Panc1 (cell line): ENCODE measurements around the gene APLP2. TPM values are rescaled to one million over a fixed set of nuclear protein-coding genes. Genes with fewer than 3 reads are reported as not detected.

Experiments used
- ATAC-seq: fragments of 200-7000 bp; cut with Tn5 transposase; 2 replicates; pipeline ENCODE4 v1.9.1; 2020; ENCODE audit warnings: mild to moderate bottlenecking, moderate library complexity
- BruUV-seq: library from RNA; stranded (reverse); fragments of 400-500 nt; replicated peaks from 2 replicates; lab custom pipeline; 2021; lab: Mats Ljungman, UMichigan
- CTCF ChIA-PET: fragments of 300-600 bp; sonication (Branson Sonifier 250); formaldehyde crosslinking; loops from one replicate; lab custom pipeline; 2022; ENCODE audit warnings: antibody characterized with exemption; lab: Charles Lee
- POLR2A ChIA-PET: fragments of 300-600 bp; sonication (Branson Sonifier 250); formaldehyde crosslinking; loops from one replicate; lab custom pipeline; 2022; ENCODE audit warnings: antibody characterized with exemption; lab: Charles Lee
- DNase-seq: peaks from one replicate; pipeline ENCODE4 v3.0.0-alpha.2; 2010; ENCODE audit warnings: low read depth, low spot score
- H3K27ac ChIP-seq: 2 replicates; pipeline ENCODE4 v1.5.1; 2011; ENCODE audit warnings: mild to moderate bottlenecking, low read length, inconsistent platforms
- H3K27me3 ChIP-seq: fragments of 200-500 bp; sonication (Bioruptor generic); 2 replicates; pipeline ENCODE4 v1.6.0; 2014; ENCODE audit warnings: low read length, inconsistent platforms; ENCODE audit not compliant: control insufficient read depth, insufficient read depth
- H3K36me3 ChIP-seq: fragments of 200-500 bp; sonication (Bioruptor generic); 2 replicates; pipeline ENCODE4 v1.5.1; 2014; ENCODE audit warnings: inconsistent platforms, mild to moderate bottlenecking, low read length, moderate library complexity; ENCODE audit not compliant: control insufficient read depth, insufficient read depth
- H3K4me1 ChIP-seq: 2 replicates; pipeline ENCODE4 v1.5.1; 2011; ENCODE audit warnings: inconsistent platforms, mild to moderate bottlenecking, low read length, moderate library complexity; ENCODE audit not compliant: control insufficient read depth, insufficient read depth
- H3K4me3 ChIP-seq, 2 experiments: 2 replicates each; pipeline ENCODE4 v1.5.1; 2011 to 2012; ENCODE audit warnings: low read depth in 2 of 2, low read length in 2 of 2, mild to moderate bottlenecking in 2 of 2, inconsistent platforms in 1 of 2, moderate library complexity in 1 of 2
- H3K9me3 ChIP-seq: fragments of 200-500 bp; sonication (Bioruptor generic); 2 replicates; pipeline ENCODE4 v1.5.1; 2014; ENCODE audit warnings: low read depth, mild to moderate bottlenecking, inconsistent platforms, low read length, moderate library complexity; ENCODE audit not compliant: control insufficient read depth, insufficient read depth
- CTCF ChIP-seq: fragments of 450-650 bp; IDR thresholded peaks from 2 replicates; pipeline ENCODE4 v1.5.1; 2017; ENCODE audit warnings: mild to moderate bottlenecking
- POLR2AphosphoS5 ChIP-seq: IDR thresholded peaks from 2 replicates; pipeline ENCODE4 v1.6.1; 2012; ENCODE audit warnings: mild to moderate bottlenecking, low read depth, low read length, moderate library complexity
- REST ChIP-seq, 2 experiments: IDR thresholded peaks; 2 replicates each; pipeline ENCODE4 v1.6.1; 2011 to 2012; ENCODE audit warnings: low read depth in 2 of 2, control low read depth in 1 of 2, low read length in 1 of 2, mild to moderate bottlenecking in 1 of 2, moderate library complexity in 1 of 2; ENCODE audit not compliant: insufficient read depth in 1 of 2
- SIN3A ChIP-seq: IDR thresholded peaks from 2 replicates; pipeline ENCODE4 v1.6.1; 2012; ENCODE audit warnings: low read depth, mild to moderate bottlenecking, low read length, moderate library complexity, borderline replicate concordance; ENCODE audit not compliant: insufficient read depth
- TCF7L2 ChIP-seq: IDR thresholded peaks from 2 replicates; pipeline ENCODE4 v1.6.1; 2011; ENCODE audit warnings: mild to moderate bottlenecking, low read depth, low read length, inconsistent platforms
- in situ Hi-C: cut with HindIII; loops from 2 replicates; pipeline ENCODE4 v1.10.0; 2016; ENCODE audit warnings: low sequenced_read_pairs, low pct_unique_long_range_greater_than_20kb
- intact Hi-C: fragments of 100-400 bp; cut with micrococcal nuclease; formaldehyde crosslinking; loops from one replicate; pipeline ENCODE4 v1.10.0; 2022; ENCODE audit not compliant: unreplicated experiment
- total RNA-seq: library from RNA; stranded (reverse); gene quantifications from one replicate; pipeline ENCODE4 v1.2.1, GENCODE V29; 2021; ENCODE audit not compliant: unreplicated experiment

The APLP2 gene
- total RNA-seq, 1 experiment from 2014 or later = 589 TPM

GRCh38 chr11:130118636-130119387 is 49.1 kb downstream of the APLP2 start:
- intact Hi-C loops (no loop called here), in situ Hi-C loops (no loop called here)
- Histone ChIP-seq H3K36me3 (peaks cover 24% of the 10 kb centered on the region), H3K27me3 (no peaks in the 10 kb centered on the region), H3K9me3 (no peaks in the 10 kb centered on the region), H3K27ac (no peak overlapping the region), H3K4me1 (peaks cover 13% of the 10 kb centered on the region), H3K4me3 (no peak overlapping the region)
- ATAC-seq = no peak; the same call in 1 of the 2 replicates
- CTCF ChIA-PET = no interaction called here
- no TSS peak for BruUV-seq
- no peak for DNase-seq
- POLR2A ChIA-PET = no interaction called here
- no peak for TF ChIP-seq SIN3A
- TF ChIP-seq TCF7L2 = no peak
- TF ChIP-seq CTCF = no peak
- TF ChIP-seq POLR2AphosphoS5 = no peak
- TF ChIP-seq REST (IDR thresholded peaks at IDR 0.05; ENCODE audit: insufficient read depth in 1 of 2, low read depth in 2 of 2, low read length in 1 of 2) = no peak

- no peak for DNase-seq
- Histone ChIP-seq H3K4me1 (peaks cover 9% of the 10 kb centered on the region), H3K27ac (no peak overlapping the region), H3K9me3 (no peaks in the 10 kb centered on the region), H3K27me3 (no peaks in the 10 kb centered on the region), H3K36me3 (peaks cover 28% of the 10 kb centered on the region), H3K4me3 (no peak overlapping the region)
- ChIA-PET CTCF (no interaction called here), POLR2A (no interaction called here)
- in situ Hi-C loops (no loop called here), intact Hi-C loops (no loop called here)
- no peak for ATAC-seq
- no TSS peak for BruUV-seq
- no peak for TF ChIP-seq CTCF
- no peak for TF ChIP-seq SIN3A
- no peak for TF ChIP-seq POLR2AphosphoS5
- no peak for TF ChIP-seq TCF7L2
- TF ChIP-seq REST (IDR thresholded peaks at IDR 0.05; ENCODE audit: insufficient read depth in 1 of 2, low read depth in 2 of 2, low read length in 1 of 2) = no peak
These were observed 50.4 kb downstream of the APLP2 start for GRCh38 chr11:130120045-130120444.
